AG04449 (cell line): ENCODE results near the gene PCK2.

Experiments used
- CTCF ChIA-PET: fragments of 350-600 bp; formaldehyde crosslinking; extraction: SDS; loops from one replicate; lab custom pipeline; 2021; ENCODE audit warnings: antibody characterized with exemption; lab: Yijun Ruan, JAX
- POLR2A ChIA-PET: fragments of 400-600, 350-600 bp; formaldehyde crosslinking; extraction: SDS; loops from one replicate; lab custom pipeline; 2020; ENCODE audit warnings: antibody characterized with exemption, inconsistent platforms; lab: Yijun Ruan, JAX
- DNase-seq: peaks from one replicate; pipeline ENCODE4 v3.0.0-alpha.2; 2010; ENCODE audit warnings: low read depth, low spot score
- H3K4me3 ChIP-seq: 2 replicates; pipeline ENCODE4 v1.5.1; 2011; ENCODE audit warnings: low read depth, mild to moderate bottlenecking, control low read depth, low read length
- CTCF ChIP-seq: IDR thresholded peaks from one replicate; pipeline ENCODE4 v1.5.1; 2011; ENCODE audit warnings: mild to moderate bottlenecking, moderate library complexity, low read length, control low read depth, inconsistent platforms; ENCODE audit not compliant: insufficient read depth; ENCODE audit errors: missing control alignments

PCK2 gene

GRCh38 chr14:24069411-24069735 is 24.7 kb upstream of the PCK2 start:
- ChIA-PET POLR2A (no interaction called here), CTCF (interaction anchor here (1.1 to 6.6 kb wide), 3 partner anchors 13 to 39 kb away, joined by 3 to 66 read pairs (median 34); no protein-coding TSS in a partner anchor)
- no peak for DNase-seq
- no peak for TF ChIP-seq CTCF
- no peak overlapping the region for H3K4me3 ChIP-seq

- DNase-seq, result no peak
- POLR2A ChIA-PET, result no interaction called here
- CTCF ChIA-PET, result interaction anchor here (0.7 to 6.6 kb wide), 8 partner anchors 10 to 227 kb away, joined by 3 to 66 read pairs (median 4); no protein-coding TSS in a partner anchor
- H3K4me3 ChIP-seq, result no peak overlapping the region
- TF ChIP-seq CTCF, result no peak
Measured at GRCh38 chr14:24070285-24071143, 23.6 kb upstream of the PCK2 start.

GRCh38 chr14:24071144-24071697 is 22.9 kb upstream of the PCK2 start, which contains the start of gene CPNE6:
Gene CPNE6, plus strand, starts transcription at chr14:24071562. Its CDS starts 1,375 bp downstream, at chr14:24072937.
- POLR2A ChIA-PET, result no interaction called here
- no peak within 1 kb of the TSS for H3K4me3 ChIP-seq
- CTCF ChIA-PET, result interaction anchor here (0.7 to 6.6 kb wide), 8 partner anchors 9 to 226 kb away, joined by 3 to 66 read pairs (median 4); no protein-coding TSS in a partner anchor
- no peak for TF ChIP-seq CTCF
- no peak for DNase-seq

- ChIA-PET POLR2A (no interaction called here), CTCF (interaction anchor here (1.5 to 6.6 kb wide), 3 partner anchors 11 to 19 kb away, joined by 5 to 66 read pairs (median 34); no protein-coding TSS in a partner anchor)
- TF ChIP-seq CTCF, result no peak
- H3K4me3 ChIP-seq, result no peak overlapping the region
- no peak for DNase-seq
Measured at GRCh38 chr14:24071836-24072430, 22.2 kb upstream of the PCK2 start.

GRCh38 chr14:24072436-24072835 is 21.7 kb upstream of the PCK2 start:
- DNase-seq, result no peak
- H3K4me3 ChIP-seq, result no peak overlapping the region
- TF ChIP-seq CTCF, result no peak
- ChIA-PET CTCF (interaction anchor here (0.9 to 4.8 kb wide), 2 partner anchors 9 to 18 kb away, joined by 6 to 34 read pairs; no protein-coding TSS in a partner anchor), POLR2A (no interaction called here)
